H1 (cell line): ENCODE measurements around the gene PHACTR2. TPM values are rescaled to one million over a fixed set of nuclear protein-coding genes. Genes with fewer than 3 reads are reported as not detected.

Experiments used
- CTCF ChIA-PET: fragments of 300-600 bp; sonication (Branson Sonifier 250); formaldehyde crosslinking; loops from one replicate; lab custom pipeline; 2021; ENCODE audit not compliant: partially characterized antibody; lab: Charles Lee
- POLR2A ChIA-PET: fragments of 300-600 bp; sonication (Branson Sonifier 250); formaldehyde crosslinking; loops from one replicate; lab custom pipeline; 2021; ENCODE audit warnings: inconsistent platforms; ENCODE audit not compliant: partially characterized antibody; lab: Charles Lee
- DNase-seq, 2 experiments: peaks; one replicate each; pipeline versions ENCODE4 v3.0.0 to v3.0.0-alpha.2; 2010 to 2022; ENCODE audit warnings: low spot score in 2 of 2, low read depth in 1 of 2, mixed read lengths in 1 of 2
- FAIRE-seq: peaks from 2 replicates; lab custom pipeline; 2011; peaks lifted over from hg19 to GRCh38; lab: Jason Lieb, UNC
- H2AFZ ChIP-seq: 2 replicates; pipeline ENCODE4 v1.8.1; 2012; ENCODE audit warnings: low read length, inconsistent platforms
- H2AK5ac ChIP-seq: 2 replicates; pipeline ENCODE4 v1.6.1; 2013; ENCODE audit warnings: low read depth, low read length
- H2BK120ac ChIP-seq: replicated peaks from 2 replicates; pipeline ENCODE3; 2013; ENCODE audit warnings: low read depth, low read length, inconsistent platforms
- H2BK12ac ChIP-seq: 2 replicates; pipeline ENCODE4 v1.6.1; 2013; ENCODE audit warnings: low read depth, low read length
- H2BK15ac ChIP-seq: 2 replicates; pipeline ENCODE4 v1.6.1; 2013; ENCODE audit warnings: low read length
- H2BK20ac ChIP-seq: 2 replicates; pipeline ENCODE4 v1.6.1; 2013; ENCODE audit warnings: low read length
- H2BK5ac ChIP-seq: 2 replicates; pipeline ENCODE4 v1.6.1; 2013; ENCODE audit warnings: low read depth, low read length
- H3K14ac ChIP-seq: 2 replicates; pipeline ENCODE4 v1.6.1; 2013; ENCODE audit warnings: inconsistent platforms; ENCODE audit not compliant: insufficient read length
- H3K18ac ChIP-seq: 2 replicates; pipeline ENCODE4 v1.6.1; 2013; ENCODE audit warnings: low read length; ENCODE audit errors: extremely low read depth
- H3K23ac ChIP-seq: 2 replicates; pipeline ENCODE4 v1.6.1; 2013; ENCODE audit warnings: inconsistent platforms; ENCODE audit not compliant: insufficient read length
- H3K23me2 ChIP-seq: 2 replicates; pipeline ENCODE4 v1.6.1; 2013; ENCODE audit warnings: low read depth, low read length
- H3K27ac ChIP-seq: 2 replicates; pipeline ENCODE4 v1.6.1; 2011; ENCODE audit warnings: low read depth, low read length, inconsistent platforms
- H3K27me3 ChIP-seq, 4 experiments: replicated peaks in 1 of 4; 1 replicate in 1 of 4; 2 replicates in 3 of 4; pipeline versions ENCODE4 v1.6.1 to v1.8.1; 2011 to 2013; ENCODE audit warnings: low read length in 3 of 4, mild to moderate bottlenecking in 3 of 4, inconsistent platforms in 2 of 4, mixed read lengths in 2 of 4, moderate library complexity in 1 of 4; ENCODE audit not compliant: control insufficient read depth in 3 of 4, insufficient read depth in 3 of 4; ENCODE audit errors: extremely low read depth in 1 of 4
- H3K36me3 ChIP-seq, 4 experiments: 2 replicates each; pipeline versions ENCODE4 v1.6.1 to v1.8.1; 2011 to 2013; ENCODE audit warnings: mild to moderate bottlenecking in 4 of 4, low read length in 3 of 4, moderate library complexity in 2 of 4, control low read depth in 1 of 4, inconsistent platforms in 1 of 4; ENCODE audit not compliant: insufficient read depth in 4 of 4, control insufficient read depth in 2 of 4
- H3K4ac ChIP-seq: replicated peaks from 2 replicates; pipeline ENCODE3; 2013; ENCODE audit warnings: low read length, low read depth, mixed read lengths, inconsistent platforms; ENCODE audit not compliant: insufficient read length
- H3K4me1 ChIP-seq, 4 experiments: replicated peaks in 1 of 4; 1 replicate in 1 of 4; 2 replicates in 3 of 4; pipeline versions ENCODE4 v1.6.1 to v1.8.1; 2011 to 2013; ENCODE audit warnings: low read length in 3 of 4, inconsistent platforms in 2 of 4, mixed read lengths in 1 of 4; ENCODE audit not compliant: insufficient read depth in 4 of 4, control insufficient read depth in 3 of 4
- H3K4me2 ChIP-seq, 2 experiments: 2 replicates each; pipeline versions ENCODE4 v1.6.1 to v1.8.1; 2011 to 2013; ENCODE audit warnings: low read depth in 2 of 2, low read length in 2 of 2, control low read depth in 1 of 2, inconsistent platforms in 1 of 2, mild to moderate bottlenecking in 1 of 2; ENCODE audit not compliant: insufficient read depth in 1 of 2
- H3K4me3 ChIP-seq, 4 experiments: fragments of 200-600, 300-600 bp in 1 of 4; sonication (generic), shearing (Covaris generic), sonication (Bioruptor Twin) in 1 of 4; 2 replicates each; pipeline versions ENCODE4 v1.5.1 to v1.8.1; 2011 to 2016; ENCODE audit warnings: low read length in 4 of 4, low read depth in 3 of 4, control low read depth in 2 of 4, inconsistent platforms in 2 of 4, mild to moderate bottlenecking in 2 of 4, mixed read lengths in 1 of 4, moderate library complexity in 1 of 4; ENCODE audit not compliant: insufficient read depth in 2 of 4; ENCODE audit errors: extremely low read depth in 1 of 4
- H3K56ac ChIP-seq: replicated peaks from 2 replicates; pipeline ENCODE3; 2013; ENCODE audit warnings: low read depth, mild to moderate bottlenecking, mixed read lengths, low read length, inconsistent platforms; ENCODE audit not compliant: insufficient read length
- H3K79me1 ChIP-seq: 2 replicates; pipeline ENCODE4 v1.6.1; 2013; ENCODE audit warnings: low read depth, low read length, control low read depth
- H3K79me2 ChIP-seq, 2 experiments: 2 replicates each; pipeline versions ENCODE4 v1.6.1 to v1.8.1; 2012 to 2013; ENCODE audit warnings: low read length in 2 of 2, mild to moderate bottlenecking in 2 of 2, inconsistent platforms in 1 of 2; ENCODE audit not compliant: insufficient read depth in 2 of 2, control insufficient read depth in 1 of 2
- H3K9ac ChIP-seq, 4 experiments: replicated peaks in 1 of 4; 1 replicate in 1 of 4; 2 replicates in 3 of 4; pipeline versions ENCODE4 v1.6.1 to v1.8.1; 2011 to 2013; ENCODE audit warnings: low read depth in 3 of 4, low read length in 3 of 4, control low read depth in 2 of 4, mild to moderate bottlenecking in 2 of 4, moderate library complexity in 2 of 4, inconsistent platforms in 1 of 4; ENCODE audit errors: extremely low read depth in 1 of 4
- H3K9me3 ChIP-seq, 2 experiments: 2 replicates each; pipeline versions ENCODE4 v1.6.1 to v1.8.1; 2012 to 2013; ENCODE audit warnings: mild to moderate bottlenecking in 2 of 2, moderate library complexity in 2 of 2, control low read depth in 1 of 2, inconsistent platforms in 1 of 2, low read depth in 1 of 2, low read length in 1 of 2, mixed read lengths in 1 of 2; ENCODE audit not compliant: insufficient read depth in 2 of 2
- H4K20me1 ChIP-seq, 2 experiments: replicated peaks in 1 of 2; 2 replicates each; pipeline versions ENCODE3 to v1.8.1; 2011 to 2013; ENCODE audit warnings: inconsistent platforms in 2 of 2, low read length in 2 of 2, mild to moderate bottlenecking in 1 of 2; ENCODE audit not compliant: insufficient read depth in 2 of 2, control insufficient read depth in 1 of 2
- H4K5ac ChIP-seq: 2 replicates; pipeline ENCODE4 v1.6.1; 2013; ENCODE audit warnings: low read length, low read depth, mixed read lengths, inconsistent platforms; ENCODE audit not compliant: insufficient read length
- H4K8ac ChIP-seq: 2 replicates; pipeline ENCODE4 v1.8.0; 2013; ENCODE audit warnings: mild to moderate bottlenecking, moderate library complexity, low read length, inconsistent platforms; ENCODE audit not compliant: insufficient read depth; ENCODE audit errors: extremely low read depth
- H4K91ac ChIP-seq: replicated peaks from 2 replicates; pipeline ENCODE3; 2013; ENCODE audit warnings: low read length, mixed read lengths, inconsistent platforms; ENCODE audit not compliant: insufficient read length
- CBX5 ChIP-seq: fragments of 300-800, 300-1000 bp; sonication (generic); IDR thresholded peaks from 2 replicates; pipeline ENCODE4 v1.7.1; 2016; ENCODE audit warnings: antibody characterized with exemption, low read length, low read depth
- CBX8 ChIP-seq: fragments of 300-800, 300-1000 bp; sonication (generic); IDR thresholded peaks from 2 replicates; pipeline ENCODE4 v1.7.1; 2016; ENCODE audit warnings: low read depth, low read length, borderline replicate concordance
- CHD2 ChIP-seq: IDR thresholded peaks from 2 replicates; pipeline ENCODE4 v1.6.1; 2012; ENCODE audit warnings: low read length, improper control_type of control experiment
- EP300 ChIP-seq, 2 experiments: IDR thresholded peaks; 1 replicate in 1 of 2; 2 replicates in 1 of 2; pipeline ENCODE4 v1.6.1; 2011 to 2012; ENCODE audit warnings: low read depth in 2 of 2, low read length in 2 of 2, mild to moderate bottlenecking in 2 of 2, borderline replicate concordance in 1 of 2, inconsistent platforms in 1 of 2, moderate library complexity in 1 of 2
- EZH2 ChIP-seq: fragments of 200-600 bp; sonication (generic); IDR thresholded peaks from 2 replicates; pipeline ENCODE4 v1.7.1; 2012; ENCODE audit warnings: low read depth, mild to moderate bottlenecking, moderate library complexity, low read length, inconsistent platforms; ENCODE audit not compliant: severe bottlenecking
- JUN ChIP-seq: IDR thresholded peaks from 2 replicates; pipeline ENCODE4 v1.6.1; 2011; ENCODE audit warnings: low read depth, mild to moderate bottlenecking, improper control_type of control experiment, low read length
- PHF8 ChIP-seq: fragments of 200-600 bp; sonication (generic); conservative IDR thresholded peaks from 2 replicates; pipeline ENCODE4 v1.7.1; 2012; ENCODE audit warnings: low read depth, mild to moderate bottlenecking, inconsistent platforms, low read length, moderate library complexity
- POLR2A ChIP-seq, 2 experiments: IDR thresholded peaks; 1 replicate in 1 of 2; 2 replicates in 1 of 2; pipeline ENCODE4 v1.6.1; 2011; ENCODE audit warnings: low read depth in 2 of 2, low read length in 2 of 2, mild to moderate bottlenecking in 2 of 2; ENCODE audit errors: control extremely low read depth in 1 of 2
- POU5F1 ChIP-seq: IDR thresholded peaks from 2 replicates; pipeline ENCODE4 v1.6.1; 2011; ENCODE audit warnings: low read depth, mild to moderate bottlenecking, low read length, moderate library complexity
- RAD21 ChIP-seq, 2 experiments: IDR thresholded peaks in 1 of 2; conservative IDR thresholded peaks in 1 of 2; 2 replicates each; pipeline ENCODE4 v1.6.1; 2011; ENCODE audit warnings: low read depth in 2 of 2, low read length in 2 of 2, improper control_type of control experiment in 1 of 2, inconsistent platforms in 1 of 2, mild to moderate bottlenecking in 1 of 2, moderate library complexity in 1 of 2
- RFX5 ChIP-seq: IDR thresholded peaks from 2 replicates; pipeline ENCODE4 v1.6.1; 2011; ENCODE audit warnings: low read depth, low read length, improper control_type of control experiment, borderline replicate concordance
- SP4 ChIP-seq: IDR thresholded peaks from 2 replicates; pipeline ENCODE4 v1.6.1; 2012; ENCODE audit warnings: low read length, inconsistent platforms
- SUZ12 ChIP-seq: fragments of 200-600 bp; sonication (generic); IDR thresholded peaks from 2 replicates; pipeline ENCODE4 v1.6.1; 2012; ENCODE audit warnings: mild to moderate bottlenecking, inconsistent platforms, low read length, moderate library complexity, mixed read lengths
- WGBS, 2 experiments: shearing (Covaris generic) in 1 of 2; methylation state at CpG; one replicate each; pipeline versions ENCODE4 v1.1.6 to v1.1.7; 2013 to 2015; ENCODE audit warnings: low lambda C conversion rate in 2 of 2, mixed read lengths in 2 of 2, inconsistent platforms in 1 of 2, low coverage in 1 of 2, missing lambda C conversion rate in 1 of 2; ENCODE audit not compliant: insufficient replicate concordance in 2 of 2, insufficient coverage in 1 of 2, insufficient read length in 1 of 2; ENCODE audit errors: extremely low coverage in 1 of 2, missing lambda C conversion rate in 1 of 2; 5-methylcytosine and 5-hydroxymethylcytosine counted together
- polyA plus RNA-seq, 7 experiments: library from polyadenylated mRNA; depleted of rRNA in 3 of 7; stranded (reverse) in 5 of 7; unstranded in 2 of 7; fragments of >200 nt in 5 of 7; fragments of 200-250 nt in 2 of 7; gene quantifications; 1 replicate in 5 of 7; 2 replicates in 1 of 7; 4 replicates in 1 of 7; pipeline versions ENCODE4 v1.2.1 to v1.2.3, GENCODE V29; 2011 to 2013; ENCODE audit warnings: missing spikeins in 2 of 7, mixed read lengths in 2 of 7
- total RNA-seq: library from RNA; stranded (reverse); fragmentation: NEBNext Ultra II Directional; extraction: Animal tissue kit (Norgen Biotek cat#: 25700); gene quantifications from 2 replicates; pipeline ENCODE4 v1.2.1, GENCODE V29; 2021

PHACTR2 gene
- total and polyA plus RNA-seq, 2 of the 8 experiments (the other 6 are each of a cell fraction or from before 2014, with no cell fraction given), result 16.9 to 131 TPM

- H2AK5ac ChIP-seq, result no peak overlapping the region
- H3K23me2 ChIP-seq, result peaks cover 2% of the 10 kb centered on the region; the same call in 1 of the 2 replicates
- no peak overlapping the region for H3K4me3 ChIP-seq
- H4K5ac ChIP-seq, result no peak overlapping the region
- H3K23ac ChIP-seq, result no peak overlapping the region
- peaks cover 0 to 11% of the 10 kb centered on the region in 2 experiments; a peak in 2 of 4 replicates for H3K79me2 ChIP-seq
- ChIA-PET CTCF (no interaction called here), POLR2A (no interaction called here)
- no peak overlapping the region for H2AFZ ChIP-seq
- no peaks in the 10 kb centered on the region for H4K20me1 ChIP-seq
- H4K91ac ChIP-seq, result no peak overlapping the region
- H2BK12ac ChIP-seq, result no peak overlapping the region
- FAIRE-seq (no peak), DNase-seq (no peak)
- H2BK5ac ChIP-seq, result no peak overlapping the region
- H3K79me1 ChIP-seq, result no peaks in the 10 kb centered on the region
- no peak overlapping the region for H2BK20ac ChIP-seq
- peaks cover 0 to 35% (median 9%) of the 10 kb centered on the region in 4 experiments; a peak in 7 of 8 replicates for H3K36me3 ChIP-seq
- TF ChIP-seq RAD21 (IDR thresholded peaks at IDR 0.05 in 1 of 2, conservative IDR thresholded peaks at IDR 0.05 in 1 of 2; ENCODE audit: low read depth in 2 of 2, low read length in 2 of 2) (no peak), CHD2 (no peak), EP300 (IDR thresholded peaks at IDR 0.05; ENCODE audit: borderline replicate concordance in 1 of 2, low read depth in 2 of 2, low read length in 2 of 2) (no peak), SUZ12 (no peak), CBX5 (no peak), POLR2A (IDR thresholded peaks at IDR 0.05; ENCODE audit: control extremely low read depth in 1 of 2, low read depth in 2 of 2, low read length in 2 of 2) (no peak), CBX8 (no peak), RFX5 (no peak), EZH2 (no peak), PHF8 (no peak), POU5F1 (no peak), JUN (no peak), SP4 (no peak)
- H3K27ac ChIP-seq, result no peak overlapping the region
- no peak overlapping the region for H2BK120ac ChIP-seq
- H2BK15ac ChIP-seq, result no peak overlapping the region
- H3K56ac ChIP-seq, result no peak overlapping the region
- whole genome bisulfite sequencing, 2 experiments, result 93% methylated on average over 5 of the region's 5 CpGs; no CpG with 5 or more reads in 1 of the 2 experiments
- H3K4me2 ChIP-seq, result no peak overlapping the region
- no peak overlapping the region for H3K14ac ChIP-seq
- peaks cover 0 to 13% (median 6%) of the 10 kb centered on the region in 4 experiments; a peak in 5 of 7 replicates for H3K4me1 ChIP-seq
- H3K27me3 ChIP-seq, result no peaks in the 10 kb centered on the region
- no peak overlapping the region for H3K4ac ChIP-seq
- no peak overlapping the region for H4K8ac ChIP-seq
- no peaks in the 10 kb centered on the region for H3K9me3 ChIP-seq
- no peak overlapping the region for H3K18ac ChIP-seq
- no peak overlapping the region for H3K9ac ChIP-seq
Observed at GRCh38 chr6:143755301-143755744, 77.6 kb downstream of the PHACTR2 start.
